Loucy (cell line): ENCODE measurements around the gene MEMO1.

Source experiments
- EZH2phosphoT487 ChIP-seq: fragments of 200-600 bp; IDR thresholded peaks from 2 replicates; pipeline ENCODE4 v1.6.1; 2018; ENCODE audit warnings: antibody characterized with exemption, mild to moderate bottlenecking, moderate library complexity, borderline replicate concordance
- TF ChIP-seq, protein P1 (sequence below): fragments of 200-600 bp; sonication (generic); conservative IDR thresholded peaks from 2 replicates; pipeline ENCODE4 v1.5.1; 2014; ENCODE audit warnings: mild to moderate bottlenecking, antibody characterized with exemption, low read length

DNA sequence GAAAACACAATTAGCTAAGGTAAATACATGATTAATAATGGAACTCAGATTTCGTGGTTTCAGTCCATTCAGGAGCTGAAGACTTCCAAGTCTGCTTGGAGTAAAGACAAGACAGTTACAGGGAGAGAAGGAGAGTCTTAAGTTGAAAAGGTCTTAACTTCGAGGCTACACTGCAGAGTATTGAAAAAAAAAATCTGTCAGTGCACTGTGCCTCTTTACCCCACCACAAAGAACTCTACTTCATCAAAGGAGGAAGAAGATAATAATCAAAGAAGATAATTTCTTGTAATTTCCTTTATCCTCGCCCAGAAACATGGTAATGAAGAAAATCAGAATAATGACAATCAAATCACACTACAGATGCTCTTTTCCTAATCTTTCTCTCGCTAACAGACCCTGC lies 75.4 kb downstream of the MEMO1 start:
- TF ChIP-seq, protein P1, sequence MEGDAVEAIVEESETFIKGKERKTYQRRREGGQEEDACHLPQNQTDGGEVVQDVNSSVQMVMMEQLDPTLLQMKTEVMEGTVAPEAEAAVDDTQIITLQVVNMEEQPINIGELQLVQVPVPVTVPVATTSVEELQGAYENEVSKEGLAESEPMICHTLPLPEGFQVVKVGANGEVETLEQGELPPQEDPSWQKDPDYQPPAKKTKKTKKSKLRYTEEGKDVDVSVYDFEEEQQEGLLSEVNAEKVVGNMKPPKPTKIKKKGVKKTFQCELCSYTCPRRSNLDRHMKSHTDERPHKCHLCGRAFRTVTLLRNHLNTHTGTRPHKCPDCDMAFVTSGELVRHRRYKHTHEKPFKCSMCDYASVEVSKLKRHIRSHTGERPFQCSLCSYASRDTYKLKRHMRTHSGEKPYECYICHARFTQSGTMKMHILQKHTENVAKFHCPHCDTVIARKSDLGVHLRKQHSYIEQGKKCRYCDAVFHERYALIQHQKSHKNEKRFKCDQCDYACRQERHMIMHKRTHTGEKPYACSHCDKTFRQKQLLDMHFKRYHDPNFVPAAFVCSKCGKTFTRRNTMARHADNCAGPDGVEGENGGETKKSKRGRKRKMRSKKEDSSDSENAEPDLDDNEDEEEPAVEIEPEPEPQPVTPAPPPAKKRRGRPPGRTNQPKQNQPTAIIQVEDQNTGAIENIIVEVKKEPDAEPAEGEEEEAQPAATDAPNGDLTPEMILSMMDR: no peak
- no peak for TF ChIP-seq EZH2phosphoT487
